ENCODE results near the gene DYNC1I2.

DNA sequence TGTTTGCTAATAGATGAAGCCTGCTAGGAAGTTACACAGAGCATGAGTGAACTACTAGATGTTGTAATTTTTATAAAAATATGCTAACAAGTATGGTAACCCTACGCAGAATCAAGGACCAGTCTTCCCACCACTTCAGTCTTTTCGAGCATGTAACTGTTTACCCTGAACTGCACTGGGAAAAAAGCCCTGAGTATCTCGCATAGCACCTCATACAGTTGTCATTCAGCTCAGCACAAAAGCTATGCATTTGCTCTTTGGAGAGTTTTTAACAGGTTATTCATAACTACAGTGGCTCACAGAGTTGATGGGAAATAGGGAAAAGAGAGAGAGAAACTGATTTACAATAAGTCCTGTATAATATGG lies 42.7 kb downstream of the DYNC1I2 start:
- TF ChIP-seq, protein P1, sequence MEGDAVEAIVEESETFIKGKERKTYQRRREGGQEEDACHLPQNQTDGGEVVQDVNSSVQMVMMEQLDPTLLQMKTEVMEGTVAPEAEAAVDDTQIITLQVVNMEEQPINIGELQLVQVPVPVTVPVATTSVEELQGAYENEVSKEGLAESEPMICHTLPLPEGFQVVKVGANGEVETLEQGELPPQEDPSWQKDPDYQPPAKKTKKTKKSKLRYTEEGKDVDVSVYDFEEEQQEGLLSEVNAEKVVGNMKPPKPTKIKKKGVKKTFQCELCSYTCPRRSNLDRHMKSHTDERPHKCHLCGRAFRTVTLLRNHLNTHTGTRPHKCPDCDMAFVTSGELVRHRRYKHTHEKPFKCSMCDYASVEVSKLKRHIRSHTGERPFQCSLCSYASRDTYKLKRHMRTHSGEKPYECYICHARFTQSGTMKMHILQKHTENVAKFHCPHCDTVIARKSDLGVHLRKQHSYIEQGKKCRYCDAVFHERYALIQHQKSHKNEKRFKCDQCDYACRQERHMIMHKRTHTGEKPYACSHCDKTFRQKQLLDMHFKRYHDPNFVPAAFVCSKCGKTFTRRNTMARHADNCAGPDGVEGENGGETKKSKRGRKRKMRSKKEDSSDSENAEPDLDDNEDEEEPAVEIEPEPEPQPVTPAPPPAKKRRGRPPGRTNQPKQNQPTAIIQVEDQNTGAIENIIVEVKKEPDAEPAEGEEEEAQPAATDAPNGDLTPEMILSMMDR (IDR thresholded peaks at IDR 0.05): no peak
- TF ChIP-seq POLR2A (IDR thresholded peaks at IDR 0.05): no peak

Data from tibial nerve (tissue), 3 donors.